Upper lobe of right lung (tissue), 1 donor: ENCODE data around the gene FYTTD1. TPM values are rescaled to one million over a fixed set of nuclear protein-coding genes. Genes with fewer than 3 reads are reported as not detected.

ENCODE experiments used
- ATAC-seq: fragments of 200-7000 bp; cut with Tn5 transposase; one replicate; pipeline ENCODE4 v1.9.1; 2020; ENCODE audit warnings: mild to moderate bottlenecking, moderate library complexity
- DNase-seq: peaks from one replicate; pipeline ENCODE4 v3.0.0-alpha.2; 2020
- H3K27ac ChIP-seq: fragments of 200-600 bp; one replicate; pipeline ENCODE4 v1.8.0; 2022
- H3K27me3 ChIP-seq: fragments of 200-600 bp; one replicate; pipeline ENCODE4 v1.8.0; 2022; ENCODE audit warnings: mild to moderate bottlenecking
- H3K36me3 ChIP-seq: fragments of 200-600 bp; one replicate; pipeline ENCODE4 v1.8.0; 2022
- H3K4me1 ChIP-seq: fragments of 200-600 bp; one replicate; pipeline ENCODE4 v1.8.0; 2022
- H3K4me3 ChIP-seq: fragments of 200-600 bp; one replicate; pipeline ENCODE4 v1.8.0; 2022; ENCODE audit warnings: mild to moderate bottlenecking
- H3K9me3 ChIP-seq: fragments of 200-600 bp; one replicate; pipeline ENCODE4 v1.8.0; 2022
- intact Hi-C: fragments of 100-400 bp; cut with DNase I; formaldehyde crosslinking; loops from one replicate; pipeline ENCODE4 v1.11.0; 2022
- total RNA-seq: library from RNA; stranded (reverse); fragmentation: NEBNext Ultra II Directional; extraction: Animal tissue kit (Norgen Biotek cat#: 25700); gene quantifications from one replicate; pipeline ENCODE4 v1.2.1, GENCODE V29; 2021
- TF ChIP-seq, protein P1 (sequence below): fragments of 200-600 bp; IDR thresholded peaks from one replicate; pipeline ENCODE4 v1.8.0; 2022; ENCODE audit warnings: antibody characterized with exemption
- donor health status: DM: no; HTN: yes; CAD: no; lungs with severe emphysema.

The FYTTD1 gene
- total RNA-seq, 1 donor from 2014 or later: 46.8 TPM

DNA sequence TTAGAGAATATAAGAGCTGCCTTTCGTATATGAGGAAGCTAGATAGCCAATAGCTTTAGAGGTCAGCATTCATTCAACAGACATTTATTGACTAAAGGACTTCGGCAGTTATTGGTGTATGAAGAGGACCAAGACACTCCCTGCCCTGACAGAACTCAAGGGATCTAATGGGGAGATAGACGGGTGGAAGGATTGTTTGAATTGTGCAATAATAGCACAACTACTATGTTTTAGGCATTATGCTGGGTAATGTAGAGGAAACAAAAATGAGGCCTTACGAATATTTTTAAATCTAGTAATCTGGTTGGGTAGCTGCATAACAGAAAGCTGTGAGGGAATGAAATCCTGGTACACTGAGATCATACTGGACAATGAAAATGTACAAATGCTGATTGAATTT lies 46.4 kb downstream of the FYTTD1 start:
- no peak overlapping the region for H3K27ac ChIP-seq

GRCh38 chr3:197798863-197799262 lies 49.2 kb downstream of the FYTTD1 start:
- H3K9me3 ChIP-seq: no peaks in the 10 kb centered on the region
- H3K36me3 ChIP-seq: no peaks in the 10 kb centered on the region
- ATAC-seq (no peak), DNase-seq (no peak)
- TF ChIP-seq, protein P1, sequence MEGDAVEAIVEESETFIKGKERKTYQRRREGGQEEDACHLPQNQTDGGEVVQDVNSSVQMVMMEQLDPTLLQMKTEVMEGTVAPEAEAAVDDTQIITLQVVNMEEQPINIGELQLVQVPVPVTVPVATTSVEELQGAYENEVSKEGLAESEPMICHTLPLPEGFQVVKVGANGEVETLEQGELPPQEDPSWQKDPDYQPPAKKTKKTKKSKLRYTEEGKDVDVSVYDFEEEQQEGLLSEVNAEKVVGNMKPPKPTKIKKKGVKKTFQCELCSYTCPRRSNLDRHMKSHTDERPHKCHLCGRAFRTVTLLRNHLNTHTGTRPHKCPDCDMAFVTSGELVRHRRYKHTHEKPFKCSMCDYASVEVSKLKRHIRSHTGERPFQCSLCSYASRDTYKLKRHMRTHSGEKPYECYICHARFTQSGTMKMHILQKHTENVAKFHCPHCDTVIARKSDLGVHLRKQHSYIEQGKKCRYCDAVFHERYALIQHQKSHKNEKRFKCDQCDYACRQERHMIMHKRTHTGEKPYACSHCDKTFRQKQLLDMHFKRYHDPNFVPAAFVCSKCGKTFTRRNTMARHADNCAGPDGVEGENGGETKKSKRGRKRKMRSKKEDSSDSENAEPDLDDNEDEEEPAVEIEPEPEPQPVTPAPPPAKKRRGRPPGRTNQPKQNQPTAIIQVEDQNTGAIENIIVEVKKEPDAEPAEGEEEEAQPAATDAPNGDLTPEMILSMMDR: no peak
- H3K4me1 ChIP-seq: peaks cover 21% of the 10 kb centered on the region
- H3K27me3 ChIP-seq: no peaks in the 10 kb centered on the region
- H3K4me3 ChIP-seq: no peak overlapping the region
- intact Hi-C loops: no loop called here
- no peak overlapping the region for H3K27ac ChIP-seq

More for the DNA sequence above, 46.4 kb downstream of the FYTTD1 start:
- no peaks in the 10 kb centered on the region for H3K9me3 ChIP-seq
- ATAC-seq (no peak), DNase-seq (no peak)
- TF ChIP-seq, protein P1: no peak
- no peaks in the 10 kb centered on the region for H3K36me3 ChIP-seq
- no peak overlapping the region for H3K4me3 ChIP-seq
- intact Hi-C loops: no loop called here
- no peaks in the 10 kb centered on the region for H3K27me3 ChIP-seq
- H3K4me1 ChIP-seq: peaks cover 19% of the 10 kb centered on the region

DNA sequence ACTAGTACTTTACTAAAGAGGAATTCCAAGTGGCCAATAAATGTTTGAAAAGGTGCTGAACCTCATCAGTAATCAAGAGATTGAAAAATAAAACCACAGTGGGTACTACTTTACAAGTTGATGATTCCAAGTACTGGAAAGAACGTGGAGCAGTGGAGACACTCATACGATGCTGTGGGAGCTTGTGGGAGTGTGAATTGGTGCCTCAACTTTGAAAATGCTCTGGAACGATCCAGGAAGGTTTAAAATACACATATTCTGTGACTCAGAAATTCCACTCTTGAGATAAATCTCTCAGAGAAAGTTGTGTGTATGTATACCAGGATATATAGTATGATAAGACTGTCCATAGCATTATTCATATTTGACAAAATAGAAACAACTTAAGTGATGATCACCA lies 50.7 kb downstream of the FYTTD1 start:
- intact Hi-C loops: no loop called here
- Histone ChIP-seq H3K4me3 (no peak overlapping the region), H3K27me3 (no peaks in the 10 kb centered on the region), H3K9me3 (no peaks in the 10 kb centered on the region), H3K4me1 (peaks cover 21% of the 10 kb centered on the region), H3K36me3 (no peaks in the 10 kb centered on the region), H3K27ac (no peak overlapping the region)
- no peak for ATAC-seq
- DNase-seq: no peak
- TF ChIP-seq, protein P1: no peak

DNA sequence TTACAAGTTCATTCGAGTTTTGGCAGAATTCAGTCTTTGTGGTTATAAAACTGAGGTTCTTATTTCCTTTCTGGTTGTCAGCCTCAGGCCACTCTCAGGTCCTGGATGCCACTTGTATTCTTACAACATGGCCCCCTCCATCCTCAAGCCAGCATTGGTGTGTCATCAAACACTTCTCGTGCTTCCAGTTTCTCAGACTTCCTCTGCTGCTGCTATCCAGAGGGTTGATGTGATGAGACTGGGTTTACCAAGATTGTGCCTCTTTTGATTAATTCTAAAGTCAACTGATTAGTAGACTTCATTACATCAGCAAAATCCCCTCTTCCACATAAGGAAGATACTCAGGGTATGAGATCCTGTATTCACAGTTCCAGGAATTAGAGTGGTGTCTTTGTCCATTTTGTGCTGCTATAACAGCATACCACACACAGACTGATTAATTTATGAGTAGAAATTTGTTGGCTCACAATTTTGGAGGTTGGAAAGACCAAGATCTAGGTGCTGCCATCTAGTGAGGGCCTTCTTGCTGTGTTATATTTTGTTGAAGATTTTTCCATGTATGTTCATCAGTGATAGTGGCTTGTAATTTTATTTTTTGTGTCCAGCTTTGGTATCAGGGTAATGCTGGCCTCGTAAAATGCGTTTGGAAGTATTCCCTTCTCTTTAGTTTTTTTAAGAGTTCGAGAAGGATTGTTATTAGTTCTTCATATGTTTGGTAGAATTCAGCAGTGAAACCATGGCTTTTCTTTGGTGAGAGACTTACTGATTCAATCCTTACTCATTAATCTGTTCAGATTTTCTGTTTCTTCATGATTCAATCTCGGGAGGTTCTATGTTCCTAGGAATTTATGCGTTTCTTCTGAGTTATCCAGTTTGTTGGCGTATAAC lies 52.5 kb downstream of the FYTTD1 start:
- no peaks in the 10 kb centered on the region for H3K9me3 ChIP-seq
- no peaks in the 10 kb centered on the region for H3K27me3 ChIP-seq
- H3K36me3 ChIP-seq: no peaks in the 10 kb centered on the region
- DNase-seq: no peak
- TF ChIP-seq, protein P1: peak; percentile 38
- H3K4me3 ChIP-seq: no peak overlapping the region
- intact Hi-C loops: no loop called here
- ATAC-seq: peak; percentile 67
- H3K4me1 ChIP-seq: peaks cover 21% of the 10 kb centered on the region
- no peak overlapping the region for H3K27ac ChIP-seq

DNA sequence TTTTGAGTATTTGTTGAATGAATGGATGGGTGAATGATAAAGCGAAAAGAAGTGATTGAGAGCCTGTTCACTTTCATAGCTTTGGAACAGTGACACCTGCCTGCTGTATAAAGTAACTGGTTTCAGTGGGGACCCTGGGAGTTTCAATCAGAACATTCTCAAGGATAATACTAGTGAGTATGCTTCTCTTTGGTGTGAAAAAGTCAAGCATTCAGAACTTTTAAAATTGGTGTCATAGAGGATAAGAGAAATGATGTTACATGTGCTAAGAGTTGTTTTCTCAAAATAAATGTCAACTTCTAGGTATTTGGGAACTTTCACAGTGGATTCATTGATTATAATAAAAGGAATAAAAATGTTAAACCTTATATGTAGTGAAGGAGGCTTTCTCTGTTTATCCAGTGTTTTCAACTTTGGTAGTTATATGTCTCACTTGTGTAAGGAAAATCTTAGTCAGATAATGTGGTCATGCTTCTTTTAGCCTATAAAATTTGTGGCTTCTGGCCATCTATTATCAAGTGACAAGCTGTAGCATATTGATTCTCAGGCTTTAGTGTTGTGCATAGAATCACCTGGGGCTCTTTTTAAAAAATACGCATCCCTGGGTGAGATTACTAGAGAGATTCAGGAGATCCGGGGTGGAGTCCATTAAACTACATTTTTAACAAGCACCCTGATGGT lies 53.2 kb downstream of the FYTTD1 start:
- intact Hi-C loops: no loop called here
- Histone ChIP-seq H3K27me3 (no peaks in the 10 kb centered on the region), H3K27ac (no peak overlapping the region), H3K4me1 (peaks cover 21% of the 10 kb centered on the region), H3K36me3 (no peaks in the 10 kb centered on the region), H3K4me3 (no peak overlapping the region), H3K9me3 (no peaks in the 10 kb centered on the region)
- TF ChIP-seq, protein P1: no peak
- no peak for ATAC-seq
- no peak for DNase-seq
